Omental fat pad (tissue), 4 donors: Measurements from ENCODE around the gene RB1. TPM values are rescaled to one million over a fixed set of nuclear protein-coding genes. Genes with fewer than 3 reads are reported as not detected.

ENCODE experiments used
- ATAC-seq: fragments of 150-250 bp; one replicate; pipeline ENCODE4 v1.9.1; 2016; ENCODE audit warnings: mild to moderate bottlenecking, moderate library complexity; ENCODE audit not compliant: low FRiP score
- DNase-seq: peaks from one replicate; pipeline ENCODE4 v3.0.0-alpha.2; 2019; ENCODE audit warnings: low spot score
- CTCF ChIP-seq, 3 donors: fragments of 450-650 bp; IDR thresholded peaks; one replicate each; pipeline ENCODE4 v1.5.1; 2016 to 2017; ENCODE audit warnings: antibody characterized with exemption in 3 of 3, mild to moderate bottlenecking in 3 of 3, moderate library complexity in 2 of 3
- total RNA-seq, 4 donors: library from RNA; depleted of rRNA; stranded (reverse); fragments of >200 nt; gene quantifications; one replicate each; pipeline ENCODE4 v1.1.0, GENCODE V29; 2016

Gene RB1
- total RNA-seq, 4 donors from 2014 or later, result 26.5 to 42.6 (median 37.5) TPM

GRCh38 chr13:48263196-48263595, 40.4 kb upstream of the RB1 start:
- ATAC-seq (no peak), DNase-seq (no peak)
- TF ChIP-seq CTCF (IDR thresholded peaks at IDR 0.05), result no peak

DNA sequence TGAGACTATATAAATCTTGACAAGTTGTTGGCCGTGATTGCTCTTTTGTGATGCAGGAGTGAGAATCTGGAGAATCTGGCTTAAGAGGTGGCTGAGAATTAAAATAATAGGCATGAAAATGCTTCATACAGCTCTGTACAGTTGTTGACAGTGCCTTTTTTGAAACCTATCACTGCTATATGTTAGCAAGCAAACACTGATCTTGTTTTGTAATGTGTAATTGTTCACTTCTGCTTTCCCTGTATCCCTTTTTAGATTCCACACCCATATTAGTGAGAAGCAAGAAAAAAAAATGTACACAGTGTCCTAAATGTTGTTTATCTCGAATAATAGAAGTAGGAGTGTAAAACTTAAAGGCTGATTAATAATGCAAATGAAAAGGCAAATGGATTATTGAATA, 39.5 kb upstream of the RB1 start:
- DNase-seq (no peak), ATAC-seq (no peak)
- no peak for TF ChIP-seq CTCF (IDR thresholded peaks at IDR 0.05)

DNA sequence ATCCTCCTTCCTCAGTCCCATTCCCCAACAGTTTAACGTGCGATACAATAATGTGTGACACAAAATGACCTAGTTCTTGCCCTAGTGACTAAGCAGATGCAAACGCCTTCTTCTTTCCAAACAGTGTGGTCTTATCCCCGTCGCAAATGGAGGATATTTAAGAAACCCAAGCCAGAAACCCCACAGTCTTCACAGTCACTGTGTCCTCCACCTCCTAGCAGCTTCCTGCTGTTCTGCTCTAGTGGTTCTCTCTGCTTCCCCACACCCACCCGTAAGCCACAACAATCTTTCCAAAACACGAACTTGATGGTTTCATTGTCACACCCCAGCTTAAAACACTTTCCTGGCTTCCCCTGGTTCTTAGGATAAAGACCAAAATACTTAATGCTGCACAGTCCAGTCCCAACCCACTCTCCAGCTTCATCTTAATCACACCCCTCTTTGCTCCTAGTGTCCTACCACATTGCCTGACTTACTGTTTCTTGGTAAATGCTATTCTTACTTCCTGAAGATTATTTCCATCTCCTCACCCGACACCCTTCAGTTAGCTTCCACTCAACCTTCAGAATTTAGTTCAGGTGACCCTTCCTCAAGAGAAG, 38.2 kb upstream of the RB1 start:
- no peak for ATAC-seq

GRCh38 chr13:48266150-48266549, 37.4 kb upstream of the RB1 start:
- TF ChIP-seq CTCF (IDR thresholded peaks at IDR 0.05), result no peak
- no peak for DNase-seq
- no peak for ATAC-seq

More for the DNA sequence above, 38.2 kb upstream of the RB1 start:
- no peak for DNase-seq
- no peak for TF ChIP-seq CTCF (IDR thresholded peaks at IDR 0.05)

DNA sequence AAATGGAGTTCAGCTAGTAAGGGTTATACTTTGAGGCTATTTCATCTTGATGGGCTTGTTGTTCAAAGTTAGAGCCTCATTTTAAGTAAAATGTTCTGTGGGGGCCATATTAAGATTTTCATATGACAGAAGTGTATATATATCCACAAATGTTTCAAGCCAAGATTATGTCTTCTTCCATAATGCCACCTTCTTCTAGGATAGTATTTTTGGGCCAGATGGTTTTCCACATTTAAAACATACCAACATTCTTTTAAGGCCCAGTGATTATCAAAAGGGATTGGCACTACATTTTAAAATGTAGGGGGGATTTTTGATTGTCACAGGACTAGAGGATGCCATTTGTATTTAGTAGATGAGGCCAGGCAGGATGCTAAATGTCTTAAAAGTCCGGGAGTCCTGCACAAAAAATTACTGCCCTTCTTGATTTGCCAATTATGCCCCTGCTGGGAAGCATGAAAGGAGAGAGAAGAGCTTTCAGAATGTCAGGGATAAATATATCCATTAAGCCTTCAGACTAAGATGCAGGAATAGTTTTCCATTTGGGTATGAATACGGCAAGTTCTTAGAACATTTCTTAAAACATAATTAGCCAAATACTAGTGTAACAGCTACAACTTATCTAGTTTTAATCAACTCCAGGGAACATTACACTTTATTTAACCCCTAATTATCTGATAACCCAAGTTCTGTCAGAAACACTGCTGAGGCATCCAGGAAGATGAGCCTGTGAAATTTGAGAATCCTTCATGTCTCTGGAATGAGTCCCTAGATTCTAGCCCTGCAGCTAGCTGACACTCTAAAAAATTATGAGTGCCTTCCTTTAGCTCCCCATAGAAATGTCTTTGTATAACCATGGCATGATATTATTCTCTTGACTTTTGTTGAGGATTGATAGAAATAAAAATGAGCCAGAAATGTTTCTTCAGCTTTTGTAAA, 36.6 kb upstream of the RB1 start:
- DNase-seq, result no peak
- no peak for ATAC-seq

GRCh38 chr13:48268019-48268418, 35.5 kb upstream of the RB1 start:
- no peak for TF ChIP-seq CTCF (IDR thresholded peaks at IDR 0.05)
- ATAC-seq (no peak), DNase-seq (no peak)

More for the DNA sequence above, 36.6 kb upstream of the RB1 start:
- TF ChIP-seq CTCF (IDR thresholded peaks at IDR 0.05), result no peak
